T-helper 2 cell treated with Interferon-gamma antibody and Interleukin-4, amounts not matched to agents 5 μg/mL and 100 μg/mL, for 36 hours (primary cell): ENCODE measurements around the gene CAMKK2.
"Not testable (repeated sequence)": the region's sequence is repeated elsewhere in the genome, so short reads cannot be mapped to it uniquely, and the experiment has no call there.

ENCODE experiments used
- DNase-seq: peaks from one replicate; pipeline ENCODE4 v3.0.0; 2021; ENCODE audit warnings: low spot score
- H3K27ac Mint-ChIP-seq: one replicate; pipeline ENCODE4 v1.8.0; 2021; ENCODE audit warnings: mild to moderate bottlenecking, mixed read lengths
- H3K27me3 Mint-ChIP-seq: one replicate; pipeline ENCODE4 v1.8.0; 2021; ENCODE audit warnings: low read depth, mixed read lengths
- H3K36me3 Mint-ChIP-seq: one replicate; pipeline ENCODE4 v1.8.0; 2021; ENCODE audit warnings: low read depth, mixed read lengths
- H3K4me1 Mint-ChIP-seq: one replicate; pipeline ENCODE4 v1.8.0; 2021; ENCODE audit warnings: low read depth, mixed read lengths
- H3K4me3 Mint-ChIP-seq: one replicate; pipeline ENCODE4 v1.8.0; 2022; ENCODE audit warnings: mild to moderate bottlenecking, moderate library complexity, mixed read lengths
- H3K9me3 Mint-ChIP-seq: one replicate; pipeline ENCODE4 v1.8.0; 2021; ENCODE audit warnings: mixed read lengths

The CAMKK2 gene

GRCh38 chr12:121257704-121258449, 38.6 kb downstream of the CAMKK2 start:
- not testable (repeated sequence) for H3K4me3 Mint-ChIP-seq, H3K27me3 Mint-ChIP-seq, H3K9me3 Mint-ChIP-seq, DNase-seq, H3K27ac Mint-ChIP-seq, H3K4me1 Mint-ChIP-seq
- H3K36me3 Mint-ChIP-seq, result peaks cover 45% of the 10 kb centered on the region

- H3K27ac Mint-ChIP-seq, result no peak overlapping the region
- peaks cover 51% of the 10 kb centered on the region for H3K36me3 Mint-ChIP-seq
- H3K27me3 Mint-ChIP-seq, result no peaks in the 10 kb centered on the region
- no peak for DNase-seq
- H3K9me3 Mint-ChIP-seq, result no peaks in the 10 kb centered on the region
- no peak overlapping the region for H3K4me3 Mint-ChIP-seq
- peaks cover 4% of the 10 kb centered on the region for H3K4me1 Mint-ChIP-seq
These were observed 41.1 kb downstream of the CAMKK2 start for GRCh38 chr12:121255433-121255832.

GRCh38 chr12:121253638-121254335, 42.7 kb downstream of the CAMKK2 start:
- H3K4me1 Mint-ChIP-seq, result peaks cover 4% of the 10 kb centered on the region
- H3K36me3 Mint-ChIP-seq, result peaks cover 56% of the 10 kb centered on the region
- H3K27ac Mint-ChIP-seq, result peak overlapping the region; percentile 61

GRCh38 chr12:121252712-121253345, 43.7 kb downstream of the CAMKK2 start:
- DNase-seq, result no peak
- Mint-ChIP-seq H3K27me3 (no peaks in the 10 kb centered on the region), H3K4me3 (no peak overlapping the region), H3K36me3 (peaks cover 60% of the 10 kb centered on the region), H3K9me3 (no peaks in the 10 kb centered on the region), H3K4me1 (peaks cover 4% of the 10 kb centered on the region), H3K27ac (peak overlapping the region; percentile 61)

More at GRCh38 chr12:121253638-121254335, 42.7 kb downstream of the CAMKK2 start:
- no peak for DNase-seq
- H3K27me3 Mint-ChIP-seq, result no peaks in the 10 kb centered on the region
- no peaks in the 10 kb centered on the region for H3K9me3 Mint-ChIP-seq
- no peak overlapping the region for H3K4me3 Mint-ChIP-seq

- no peak overlapping the region for H3K27ac Mint-ChIP-seq
- H3K27me3 Mint-ChIP-seq, result no peaks in the 10 kb centered on the region
- H3K9me3 Mint-ChIP-seq, result no peaks in the 10 kb centered on the region
- H3K4me3 Mint-ChIP-seq, result no peak overlapping the region
- no peak for DNase-seq
- peaks cover 7% of the 10 kb centered on the region for H3K4me1 Mint-ChIP-seq
- H3K36me3 Mint-ChIP-seq, result peaks cover 59% of the 10 kb centered on the region
These were observed 44.7 kb downstream of the CAMKK2 start for GRCh38 chr12:121251838-121252237.

- Mint-ChIP-seq H3K36me3 (peaks cover 49% of the 10 kb centered on the region), H3K9me3 (no peaks in the 10 kb centered on the region), H3K27ac (no peak overlapping the region), H3K4me3 (no peak overlapping the region), H3K4me1 (peaks cover 5% of the 10 kb centered on the region), H3K27me3 (no peaks in the 10 kb centered on the region)
- no peak for DNase-seq
These were observed 46.1 kb downstream of the CAMKK2 start for GRCh38 chr12:121250359-121250758.

- Mint-ChIP-seq H3K36me3 (peaks cover 35% of the 10 kb centered on the region), H3K4me1 (peaks cover 3% of the 10 kb centered on the region), H3K27ac (no peak overlapping the region), H3K27me3 (no peaks in the 10 kb centered on the region), H3K4me3 (no peak overlapping the region), H3K9me3 (no peaks in the 10 kb centered on the region)
- no peak for DNase-seq
These were observed 47.9 kb downstream of the CAMKK2 start for GRCh38 chr12:121248622-121249021.

- peak overlapping the region; percentile 63 for H3K27ac Mint-ChIP-seq
- H3K9me3 Mint-ChIP-seq, result no peaks in the 10 kb centered on the region
- H3K27me3 Mint-ChIP-seq, result no peaks in the 10 kb centered on the region
- H3K4me3 Mint-ChIP-seq, result no peak overlapping the region
- H3K36me3 Mint-ChIP-seq, result peaks cover 29% of the 10 kb centered on the region
- DNase-seq, result no peak
- peaks cover 3% of the 10 kb centered on the region for H3K4me1 Mint-ChIP-seq
These were observed 49.5 kb downstream of the CAMKK2 start for GRCh38 chr12:121246893-121247557.

- Mint-ChIP-seq H3K4me1 (peaks cover 9% of the 10 kb centered on the region), H3K9me3 (no peaks in the 10 kb centered on the region), H3K27ac (no peak overlapping the region), H3K27me3 (no peaks in the 10 kb centered on the region), H3K4me3 (no peak overlapping the region), H3K36me3 (peaks cover 23% of the 10 kb centered on the region)
- DNase-seq, result no peak
These were observed 50.6 kb downstream of the CAMKK2 start for GRCh38 chr12:121245951-121246350.

GRCh38 chr12:121245031-121245430, 51.5 kb downstream of the CAMKK2 start:
- H3K4me3 Mint-ChIP-seq, result no peak overlapping the region
- H3K27me3 Mint-ChIP-seq, result no peaks in the 10 kb centered on the region
- DNase-seq, result no peak
- H3K36me3 Mint-ChIP-seq, result peaks cover 26% of the 10 kb centered on the region
- H3K27ac Mint-ChIP-seq, result no peak overlapping the region
- no peaks in the 10 kb centered on the region for H3K9me3 Mint-ChIP-seq
- H3K4me1 Mint-ChIP-seq, result peaks cover 18% of the 10 kb centered on the region

GRCh38 chr12:121241156-121241970, 55.1 kb downstream of the CAMKK2 start:
- Mint-ChIP-seq H3K27me3 (no peaks in the 10 kb centered on the region), H3K4me3 (peak overlapping the region; percentile 79), H3K4me1 (peaks cover 32% of the 10 kb centered on the region)

GRCh38 chr12:121240484-121241101, 55.9 kb downstream of the CAMKK2 start:
- Mint-ChIP-seq H3K4me3 (peak overlapping the region; percentile 79), H3K4me1 (peaks cover 35% of the 10 kb centered on the region), H3K27ac (peak overlapping the region; percentile 81), H3K27me3 (no peaks in the 10 kb centered on the region), H3K9me3 (no peaks in the 10 kb centered on the region), H3K36me3 (peaks cover 29% of the 10 kb centered on the region)
- peak; percentile 73 for DNase-seq

More at GRCh38 chr12:121241156-121241970, 55.1 kb downstream of the CAMKK2 start:
- DNase-seq, result no peak
- Mint-ChIP-seq H3K36me3 (peaks cover 22% of the 10 kb centered on the region), H3K27ac (peak overlapping the region; percentile 81), H3K9me3 (no peaks in the 10 kb centered on the region)

- Mint-ChIP-seq H3K36me3 (peaks cover 29% of the 10 kb centered on the region), H3K27me3 (no peaks in the 10 kb centered on the region), H3K4me1 (peaks cover 35% of the 10 kb centered on the region), H3K4me3 (peak overlapping the region; percentile 79), H3K9me3 (no peaks in the 10 kb centered on the region), H3K27ac (peak overlapping the region; percentile 81)
- DNase-seq, result no peak
These were observed 56.5 kb downstream of the CAMKK2 start for GRCh38 chr12:121240062-121240420.
